ENCODE results near the gene C16orf74. TPM values are rescaled to one million over a fixed set of nuclear protein-coding genes. Genes with fewer than 3 reads are reported as not detected.
A peak's percentile ranks its signal among the peaks of the same experiment; 100 is the strongest.

Gene C16orf74
- total RNA-seq, 1 donor from 2014 or later, result 12.2 TPM

- no peak for DNase-seq (ENCODE audit: low read depth)
- no peak overlapping the region for H3K4me3 ChIP-seq (ENCODE audit: low read depth, low read length)
- no peak for TF ChIP-seq CTCF (conservative IDR thresholded peaks at IDR 0.05; ENCODE audit: low read depth, low read length)
Observed at GRCh38 chr16:85777583-85778310, 26.9 kb upstream of the C16orf74 start.

- TF ChIP-seq CTCF (conservative IDR thresholded peaks at IDR 0.05; ENCODE audit: low read depth, low read length), result no peak
- no peak for DNase-seq (ENCODE audit: low read depth)
- H3K4me3 ChIP-seq (ENCODE audit: low read depth, low read length), result no peak overlapping the region
Observed at GRCh38 chr16:85774811-85775210, 23.9 kb upstream of the C16orf74 start.

- H3K4me3 ChIP-seq (ENCODE audit: low read depth, low read length), result no peak overlapping the region
- TF ChIP-seq CTCF (conservative IDR thresholded peaks at IDR 0.05; ENCODE audit: low read depth, low read length), result no peak
- no peak for DNase-seq (ENCODE audit: low read depth)
Observed at GRCh38 chr16:85774136-85774535, 23.2 kb upstream of the C16orf74 start.

- no peak overlapping the region for H3K4me3 ChIP-seq (ENCODE audit: low read depth, low read length)
- TF ChIP-seq CTCF (conservative IDR thresholded peaks at IDR 0.05; ENCODE audit: low read depth, low read length), result no peak
- no peak for DNase-seq (ENCODE audit: low read depth)
Observed at GRCh38 chr16:85773044-85773443, 22.1 kb upstream of the C16orf74 start.

- no peak overlapping the region for H3K4me3 ChIP-seq (ENCODE audit: low read depth, low read length)
- no peak for DNase-seq (ENCODE audit: low read depth)
- TF ChIP-seq CTCF (conservative IDR thresholded peaks at IDR 0.05; ENCODE audit: low read depth, low read length), result no peak
Observed at GRCh38 chr16:85770741-85771140, 19.8 kb upstream of the C16orf74 start.

GRCh38 chr16:85768199-85768598, 17.3 kb upstream of the C16orf74 start:
- TF ChIP-seq CTCF (conservative IDR thresholded peaks at IDR 0.05; ENCODE audit: low read depth, low read length), result no peak
- H3K4me3 ChIP-seq (ENCODE audit: low read depth, low read length), result no peak overlapping the region
- DNase-seq (ENCODE audit: low read depth), result no peak

- DNase-seq (ENCODE audit: low read depth), result peak; percentile 19
- no peak for TF ChIP-seq CTCF (conservative IDR thresholded peaks at IDR 0.05; ENCODE audit: low read depth, low read length)
- H3K4me3 ChIP-seq (ENCODE audit: low read depth, low read length), result no peak overlapping the region
Observed at GRCh38 chr16:85767531-85767930, 16.6 kb upstream of the C16orf74 start.

Measured in epithelial cell of proximal tubule (primary cell).